GM10847 (cell line): ENCODE data around the gene TTF2.

Experiments
- POLR2A ChIP-seq: IDR thresholded peaks from 2 replicates; pipeline ENCODE4 v1.6.1; 2011; ENCODE audit not compliant: insufficient read length; ENCODE audit errors: extremely low read depth

TTF2 gene

DNA sequence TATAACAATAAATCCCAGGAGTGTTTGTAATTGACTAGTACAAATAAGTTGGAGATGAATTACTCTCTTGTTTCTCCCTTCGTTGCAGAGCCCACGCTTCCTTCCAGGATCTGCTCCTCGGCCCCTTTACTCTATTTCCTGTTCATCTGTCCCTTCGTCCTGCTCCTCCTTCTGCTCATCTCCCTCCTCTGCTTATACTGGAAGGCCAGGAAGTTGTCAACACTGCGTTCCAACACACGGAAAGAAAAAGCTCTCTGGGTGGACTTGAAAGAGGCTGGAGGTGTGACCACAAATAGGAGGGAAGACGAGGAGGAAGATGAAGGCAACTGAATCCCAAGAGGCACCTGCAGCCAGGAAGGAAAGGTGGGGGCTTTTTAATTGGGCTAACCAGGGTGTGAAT lies 26.4 kb upstream of the TTF2 start:
- no peak for TF ChIP-seq POLR2A

DNA sequence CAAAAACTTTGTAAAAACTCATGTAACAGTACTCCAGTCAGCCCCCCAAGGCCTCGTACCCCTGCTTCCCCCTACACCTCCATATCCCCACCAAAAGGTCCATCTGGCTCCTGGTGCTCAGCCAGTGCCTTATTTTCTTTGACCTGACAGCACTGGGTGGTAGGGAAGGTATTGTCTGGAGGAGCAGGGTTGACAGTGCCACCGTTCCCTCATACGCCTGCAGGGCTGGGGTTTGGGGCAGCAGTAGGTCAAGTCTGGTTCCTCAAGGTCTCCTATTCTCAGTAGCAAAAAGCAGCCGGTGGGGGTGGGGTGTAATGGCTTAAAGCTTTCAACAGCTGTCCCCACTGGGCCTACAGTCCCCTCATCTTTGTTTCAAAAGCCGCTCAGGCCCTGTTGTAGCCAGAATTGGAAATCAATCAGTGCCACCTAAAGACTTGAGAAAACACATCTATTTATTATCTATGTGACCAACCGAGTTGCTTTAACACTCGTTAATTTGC lies 25.3 kb upstream of the TTF2 start:
- TF ChIP-seq POLR2A: no peak

DNA sequence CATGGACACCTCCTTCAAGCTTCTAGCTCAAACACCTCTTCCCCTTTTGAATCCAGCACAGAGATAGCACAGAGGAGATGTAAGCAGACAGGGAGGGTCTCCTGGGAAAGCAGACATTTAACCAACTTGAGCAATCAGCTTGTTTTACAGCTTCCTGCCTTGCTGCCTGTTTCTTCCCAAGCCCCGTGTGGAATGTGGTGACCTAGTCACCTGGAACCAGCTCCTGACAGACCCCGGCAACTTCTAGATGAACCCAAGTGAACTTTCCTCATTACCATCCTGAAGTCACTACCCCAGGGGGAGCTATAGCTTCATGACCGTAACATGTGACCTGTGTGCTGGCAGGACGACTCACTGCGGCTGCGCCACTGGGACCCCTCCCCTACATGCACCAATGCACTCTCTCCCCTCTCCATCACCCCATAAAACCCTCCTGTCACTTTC lies 24.1 kb upstream of the TTF2 start:
- no peak for TF ChIP-seq POLR2A

DNA sequence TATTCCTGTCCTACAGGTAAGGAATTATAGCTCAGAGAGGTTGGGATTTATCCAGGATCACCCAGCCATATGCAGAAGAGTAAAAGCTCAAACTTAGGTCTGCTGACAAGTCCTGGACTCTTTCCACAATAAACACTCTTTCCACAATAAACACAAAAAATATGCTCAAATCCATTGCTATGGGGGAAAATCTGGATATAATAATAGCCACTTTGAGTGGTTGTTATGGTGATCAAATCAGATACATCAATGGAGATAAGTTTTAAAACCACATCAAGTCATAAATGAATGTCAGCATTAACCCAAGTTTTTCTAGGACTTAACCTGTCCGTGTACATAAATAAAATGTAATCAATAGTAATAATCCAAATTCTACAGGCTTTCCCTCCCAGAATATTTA lies 22.3 kb upstream of the TTF2 start:
- TF ChIP-seq POLR2A: no peak

DNA sequence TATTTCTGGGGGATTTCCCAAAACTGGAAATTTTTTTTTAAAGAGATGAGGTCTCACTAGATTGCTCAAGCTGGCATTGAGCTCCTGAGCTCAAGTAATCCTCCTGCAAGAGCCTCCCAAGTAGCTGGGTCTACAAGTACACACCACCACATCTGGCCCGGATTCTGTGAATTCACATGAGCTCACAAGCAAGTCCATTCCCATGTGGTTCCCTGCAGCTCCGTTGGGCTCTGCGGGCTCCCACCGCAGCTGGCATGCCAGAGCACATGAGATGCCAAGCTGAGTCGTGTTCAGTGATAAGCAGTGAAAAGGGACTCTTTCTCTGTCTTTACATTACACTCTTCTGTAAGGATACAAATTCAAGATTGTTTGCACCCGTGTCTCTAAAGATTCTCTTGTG lies 21.9 kb upstream of the TTF2 start:
- TF ChIP-seq POLR2A: no peak

DNA sequence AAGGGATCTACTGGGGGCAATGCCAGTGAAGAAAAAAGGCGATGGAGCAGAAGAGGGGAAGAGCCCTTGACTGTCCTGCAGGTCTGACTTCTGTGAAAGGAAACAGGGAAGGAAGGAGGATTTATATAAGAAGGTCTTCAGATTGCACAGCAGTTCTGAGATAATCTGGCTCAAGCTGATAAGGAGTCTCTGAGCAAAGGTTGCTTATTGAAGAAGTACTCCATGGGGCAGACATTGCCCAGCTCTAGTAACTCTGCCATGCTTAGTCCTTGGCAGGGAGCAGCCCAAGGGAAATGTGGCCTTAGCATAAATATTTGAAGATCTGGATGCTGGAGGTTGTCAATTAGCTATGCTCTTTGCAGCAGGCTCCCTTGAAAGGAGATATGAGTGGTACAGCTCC lies 15.9 kb upstream of the TTF2 start:
- no peak for TF ChIP-seq POLR2A

DNA sequence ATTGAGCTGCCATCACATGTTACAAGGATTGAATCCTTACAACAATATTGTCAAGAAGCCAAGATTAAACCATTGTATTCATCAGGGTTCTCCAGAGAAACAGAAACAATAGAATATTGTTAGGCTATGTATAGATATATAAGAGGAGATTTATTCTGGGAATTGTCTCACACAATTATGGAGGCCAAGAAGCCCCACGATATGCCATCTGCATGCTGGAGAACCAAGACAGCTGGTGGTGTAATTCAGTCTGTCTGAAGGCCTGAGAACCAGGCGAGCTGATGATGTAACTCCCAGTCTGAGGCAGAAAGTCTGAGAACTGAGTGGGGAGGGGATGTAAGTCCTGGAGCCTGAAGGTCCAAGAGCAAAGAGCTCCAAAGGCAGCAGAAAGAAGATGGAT lies 14.5 kb upstream of the TTF2 start:
- TF ChIP-seq POLR2A: no peak

DNA sequence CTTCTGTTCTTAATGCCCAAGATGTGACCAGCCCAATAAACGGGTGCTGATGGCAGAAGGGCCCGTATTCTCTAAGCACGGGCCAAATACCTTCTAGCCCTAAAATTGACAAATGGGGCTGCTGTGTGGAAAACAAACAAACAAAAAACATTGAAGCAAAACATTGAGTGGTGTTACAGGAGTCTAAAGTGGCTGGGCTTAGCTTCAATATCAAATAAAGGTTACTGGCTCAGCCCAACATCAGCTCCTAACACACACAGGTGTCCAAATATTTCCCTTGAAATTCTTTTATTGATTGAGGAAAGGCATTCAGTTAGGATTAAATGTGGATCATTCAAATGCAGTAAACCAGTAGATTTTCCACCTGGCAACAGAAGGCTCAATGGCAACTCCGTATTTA lies 13.3 kb upstream of the TTF2 start:
- TF ChIP-seq POLR2A: no peak

DNA sequence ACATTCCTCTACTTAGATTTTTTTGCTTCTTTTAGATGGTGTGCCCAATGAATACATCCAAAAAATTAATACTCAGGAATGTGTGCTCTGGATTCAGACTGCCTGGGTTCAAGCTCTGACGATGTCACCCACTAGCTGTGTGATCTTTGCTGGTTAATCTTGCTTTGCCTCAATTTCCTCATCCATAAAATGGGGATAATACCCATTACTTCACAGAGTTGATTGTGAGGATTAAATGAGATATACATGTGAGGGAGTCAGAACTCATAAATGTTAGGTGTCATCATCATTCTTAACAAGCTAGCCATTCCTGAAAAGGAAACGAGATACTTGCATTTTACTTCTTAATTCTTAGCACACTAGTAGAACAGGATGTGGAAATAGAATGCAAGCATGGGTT lies 12.9 kb upstream of the TTF2 start:
- no peak for TF ChIP-seq POLR2A

DNA sequence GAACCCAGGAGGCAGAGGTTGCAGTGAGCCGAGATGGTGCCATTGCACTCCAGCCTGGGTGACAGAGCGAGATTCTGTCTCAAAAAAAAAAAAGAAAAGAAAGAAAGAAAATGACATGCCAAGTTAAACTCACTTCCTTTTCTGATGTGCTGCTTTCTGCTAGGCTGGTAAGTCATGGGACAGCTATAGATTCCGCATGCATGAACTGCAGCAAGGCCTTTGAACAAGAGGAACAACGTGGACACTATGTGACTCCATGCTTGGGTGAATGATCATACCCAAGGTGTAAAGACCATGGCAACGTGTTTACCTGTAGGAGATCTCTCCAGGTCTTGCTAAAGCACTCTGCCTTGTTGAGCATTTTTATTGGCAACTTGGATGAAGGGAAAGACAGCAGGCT lies 10.3 kb upstream of the TTF2 start:
- no peak for TF ChIP-seq POLR2A

DNA sequence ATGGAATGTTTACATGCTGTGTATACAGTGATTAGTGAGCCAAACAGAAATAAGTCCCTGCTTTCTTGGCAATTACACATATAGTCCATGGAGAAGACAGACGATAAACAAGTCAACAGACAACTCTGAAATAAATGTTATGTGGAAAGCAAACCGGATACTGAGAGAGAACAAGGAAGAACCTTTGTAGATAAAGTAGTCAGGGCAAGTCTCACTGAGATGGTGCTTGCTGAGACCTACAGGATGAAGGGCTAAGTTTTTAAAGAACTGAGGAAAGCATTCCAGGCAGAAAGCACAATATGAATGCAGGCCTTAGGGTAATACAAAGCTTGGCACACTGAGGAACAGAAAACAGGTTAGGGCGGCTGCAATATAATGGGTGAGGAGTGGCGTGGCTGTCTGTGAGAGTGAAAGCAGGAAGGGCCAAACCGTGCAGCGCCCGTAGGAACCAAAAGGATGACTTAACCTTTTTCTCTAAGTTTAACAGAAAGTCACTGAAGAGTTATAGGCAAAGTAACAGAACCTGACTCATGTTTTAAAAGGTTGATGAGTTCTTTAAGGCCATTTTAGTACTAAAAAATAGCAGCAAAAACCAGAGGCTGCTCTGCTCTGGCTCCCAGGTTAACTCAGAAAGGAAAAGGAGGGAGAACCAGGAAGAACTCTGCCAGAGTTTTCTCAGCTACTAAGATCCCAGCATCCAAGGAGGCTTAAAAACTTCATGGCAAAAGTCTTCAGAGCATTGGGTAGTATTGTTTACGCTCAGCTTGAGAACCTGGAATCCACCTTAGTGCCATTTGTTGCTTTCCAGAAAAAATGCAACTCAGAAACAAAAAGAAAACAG lies 8.7 kb upstream of the TTF2 start:
- TF ChIP-seq POLR2A: no peak

DNA sequence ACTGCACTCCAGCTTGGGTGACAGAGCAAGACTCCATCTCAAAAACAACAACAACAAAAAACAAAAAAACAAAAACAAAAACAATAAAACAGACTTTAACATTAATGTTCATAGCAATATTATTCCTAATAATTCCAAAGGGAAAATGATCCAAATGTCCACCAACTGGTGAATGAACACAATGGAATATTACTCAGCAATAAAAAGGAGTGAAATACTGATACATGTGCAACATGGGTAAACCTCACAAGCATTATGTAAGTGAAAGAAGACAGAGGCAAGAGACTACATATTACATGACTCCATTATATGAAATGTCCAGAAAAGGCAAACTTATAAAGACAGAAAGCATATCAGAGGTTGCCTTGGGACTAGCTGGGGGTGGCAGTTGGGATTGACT lies 6.1 kb upstream of the TTF2 start:
- TF ChIP-seq POLR2A: no peak

DNA sequence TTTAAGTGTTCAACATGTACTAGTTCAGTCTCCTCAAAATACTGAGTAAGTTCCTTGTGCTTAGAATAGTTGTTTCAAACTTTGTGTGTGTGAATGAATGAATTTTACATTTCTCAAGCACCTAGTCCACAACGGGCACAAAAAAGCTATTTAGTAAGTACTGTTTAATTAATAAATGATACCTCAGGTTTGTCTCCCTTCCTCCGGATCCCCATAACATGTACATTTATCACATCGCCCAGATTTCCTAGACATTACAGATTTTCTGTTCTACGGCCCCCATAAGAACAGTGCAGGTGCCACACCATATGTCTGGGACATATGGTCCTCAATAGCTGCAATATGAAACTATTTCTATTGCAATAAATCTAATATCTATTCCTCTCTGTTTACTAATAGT lies 1.3 kb upstream of the TTF2 start:
- TF ChIP-seq POLR2A: no peak

DNA sequence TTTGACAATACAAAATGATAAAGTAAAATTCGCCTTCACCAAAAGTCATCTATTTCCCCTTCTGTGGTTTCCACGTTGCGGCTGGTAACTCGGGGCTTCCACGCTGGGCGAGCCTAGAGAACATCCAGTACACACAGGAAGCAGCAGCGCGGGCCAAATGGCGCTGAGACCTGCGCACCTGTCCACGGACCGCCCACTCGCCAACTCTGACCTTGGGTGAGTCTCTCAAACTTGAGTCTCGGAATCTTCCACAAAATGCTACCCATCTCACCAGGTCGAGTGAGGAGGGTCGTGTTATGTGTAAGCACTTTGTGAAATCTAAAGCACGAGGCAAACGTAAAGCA lies 820 bp upstream of the TTF2 start:
- no peak for TF ChIP-seq POLR2A

DNA sequence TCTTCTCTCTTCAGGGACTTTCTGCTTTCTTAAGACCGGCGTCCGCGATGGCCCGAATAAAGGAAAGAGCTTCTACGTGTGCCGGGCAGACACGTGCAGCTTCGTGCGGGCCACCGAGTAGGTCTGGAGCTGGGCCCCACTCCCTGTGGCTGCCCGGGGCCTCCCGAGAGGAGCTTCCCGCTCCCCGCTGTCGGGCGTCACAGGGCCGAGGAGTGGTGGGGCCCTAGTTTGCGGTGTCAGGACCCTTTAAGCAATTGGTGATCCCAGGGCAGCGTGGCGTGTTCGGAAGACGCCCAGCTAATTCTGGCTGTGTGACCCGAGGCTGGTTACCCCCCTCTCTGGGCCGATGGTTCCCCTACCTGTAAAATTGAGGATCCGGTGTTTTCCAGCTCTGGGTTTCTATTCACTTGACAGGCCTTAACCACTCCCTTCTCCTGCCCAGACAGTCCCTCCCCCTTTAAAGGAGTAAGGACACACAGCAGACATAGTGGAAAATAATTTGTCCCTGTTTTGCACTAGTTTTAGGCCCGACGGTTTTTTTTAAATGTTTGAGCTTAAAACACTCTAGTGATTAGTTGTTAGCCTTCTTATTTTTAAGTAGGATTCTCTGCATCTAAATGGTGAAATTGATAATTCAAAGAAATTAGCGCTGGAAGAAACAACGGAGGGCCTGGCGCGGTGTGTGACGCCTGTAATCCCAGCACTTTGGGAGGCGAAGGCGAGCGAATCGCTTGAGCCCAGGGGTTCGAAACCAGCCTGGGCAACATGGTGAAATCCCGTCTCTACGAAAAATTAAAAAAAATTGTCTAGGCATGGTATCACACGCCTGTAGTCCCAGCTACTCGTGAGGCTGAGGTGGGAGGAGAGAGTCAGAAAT lies 553 bp downstream of the TTF2 start:
- no peak for TF ChIP-seq POLR2A

DNA sequence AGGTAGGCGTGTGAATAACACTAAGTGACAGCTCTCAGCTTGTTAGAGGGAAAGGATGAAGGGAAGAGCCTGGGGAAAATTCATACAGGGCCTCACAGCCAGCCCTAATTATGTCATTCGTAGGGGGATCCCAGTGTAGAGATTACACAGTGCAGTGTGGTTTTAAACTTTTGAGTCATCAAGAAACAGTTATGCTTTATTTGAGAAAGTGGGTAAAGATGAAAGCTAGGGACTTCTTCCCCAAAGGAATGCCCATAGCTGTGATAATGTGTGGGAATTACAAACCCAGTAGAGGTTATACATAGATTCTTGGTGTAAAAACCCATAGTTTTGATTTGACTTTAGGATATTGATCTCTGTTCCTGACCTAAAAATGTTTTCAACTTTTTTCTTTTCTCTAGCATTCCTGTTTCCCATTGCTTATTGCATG lies 1.9 kb downstream of the TTF2 start:
- TF ChIP-seq POLR2A: no peak
